ENCODE results near the gene MRFAP1L1. TPM values are rescaled to one million over a fixed set of nuclear protein-coding genes. Genes with fewer than 3 reads are reported as not detected.

Gene MRFAP1L1
- total and polyA plus RNA-seq, 9 of the 15 experiments (the other 6 are each of a cell fraction or from before 2014, with no cell fraction given) = 37.6 to 111 (median 83.8) TPM

DNA sequence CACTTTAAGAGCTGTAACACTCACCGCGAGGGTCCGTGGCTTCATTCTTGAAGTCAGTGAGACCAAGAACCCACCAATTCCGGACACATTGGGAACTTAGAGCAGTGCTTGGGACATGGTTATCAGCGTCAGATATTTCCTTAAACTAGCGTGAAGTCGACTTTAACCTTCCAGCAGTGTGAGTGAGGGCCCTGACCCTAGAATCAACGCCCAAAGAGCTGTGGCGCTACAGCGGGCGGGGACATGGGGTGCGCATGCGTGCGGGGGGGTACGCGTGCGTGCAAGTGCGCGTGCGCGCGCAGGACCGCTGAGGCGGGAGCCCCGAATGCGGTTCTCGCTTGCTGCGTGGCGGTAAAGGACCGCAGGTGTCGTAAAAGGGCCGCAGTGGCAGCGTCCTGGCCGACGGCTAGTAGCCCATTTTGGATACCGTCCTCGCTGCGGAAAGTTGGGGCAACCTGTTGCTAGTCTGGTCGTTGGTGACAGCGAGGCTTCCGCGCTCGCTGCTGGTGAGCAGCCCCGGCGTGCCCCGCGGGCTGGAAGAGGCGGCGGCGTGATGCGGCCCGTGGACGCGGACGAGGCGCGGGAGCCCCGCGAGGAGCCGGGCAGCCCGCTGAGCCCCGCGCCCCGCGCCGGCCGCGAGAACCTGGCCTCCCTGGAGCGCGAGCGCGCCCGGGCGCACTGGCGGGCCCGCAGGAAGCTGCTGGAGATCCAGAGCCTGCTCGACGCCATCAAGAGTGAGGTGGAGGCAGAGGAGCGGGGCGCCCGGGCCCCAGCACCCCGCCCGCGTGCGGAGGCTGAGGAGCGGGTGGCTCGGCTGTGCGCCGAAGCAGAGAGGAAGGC is 35.8 kb downstream of the MRFAP1L1 start (continued):
- TF ChIP-seq, protein P1, sequence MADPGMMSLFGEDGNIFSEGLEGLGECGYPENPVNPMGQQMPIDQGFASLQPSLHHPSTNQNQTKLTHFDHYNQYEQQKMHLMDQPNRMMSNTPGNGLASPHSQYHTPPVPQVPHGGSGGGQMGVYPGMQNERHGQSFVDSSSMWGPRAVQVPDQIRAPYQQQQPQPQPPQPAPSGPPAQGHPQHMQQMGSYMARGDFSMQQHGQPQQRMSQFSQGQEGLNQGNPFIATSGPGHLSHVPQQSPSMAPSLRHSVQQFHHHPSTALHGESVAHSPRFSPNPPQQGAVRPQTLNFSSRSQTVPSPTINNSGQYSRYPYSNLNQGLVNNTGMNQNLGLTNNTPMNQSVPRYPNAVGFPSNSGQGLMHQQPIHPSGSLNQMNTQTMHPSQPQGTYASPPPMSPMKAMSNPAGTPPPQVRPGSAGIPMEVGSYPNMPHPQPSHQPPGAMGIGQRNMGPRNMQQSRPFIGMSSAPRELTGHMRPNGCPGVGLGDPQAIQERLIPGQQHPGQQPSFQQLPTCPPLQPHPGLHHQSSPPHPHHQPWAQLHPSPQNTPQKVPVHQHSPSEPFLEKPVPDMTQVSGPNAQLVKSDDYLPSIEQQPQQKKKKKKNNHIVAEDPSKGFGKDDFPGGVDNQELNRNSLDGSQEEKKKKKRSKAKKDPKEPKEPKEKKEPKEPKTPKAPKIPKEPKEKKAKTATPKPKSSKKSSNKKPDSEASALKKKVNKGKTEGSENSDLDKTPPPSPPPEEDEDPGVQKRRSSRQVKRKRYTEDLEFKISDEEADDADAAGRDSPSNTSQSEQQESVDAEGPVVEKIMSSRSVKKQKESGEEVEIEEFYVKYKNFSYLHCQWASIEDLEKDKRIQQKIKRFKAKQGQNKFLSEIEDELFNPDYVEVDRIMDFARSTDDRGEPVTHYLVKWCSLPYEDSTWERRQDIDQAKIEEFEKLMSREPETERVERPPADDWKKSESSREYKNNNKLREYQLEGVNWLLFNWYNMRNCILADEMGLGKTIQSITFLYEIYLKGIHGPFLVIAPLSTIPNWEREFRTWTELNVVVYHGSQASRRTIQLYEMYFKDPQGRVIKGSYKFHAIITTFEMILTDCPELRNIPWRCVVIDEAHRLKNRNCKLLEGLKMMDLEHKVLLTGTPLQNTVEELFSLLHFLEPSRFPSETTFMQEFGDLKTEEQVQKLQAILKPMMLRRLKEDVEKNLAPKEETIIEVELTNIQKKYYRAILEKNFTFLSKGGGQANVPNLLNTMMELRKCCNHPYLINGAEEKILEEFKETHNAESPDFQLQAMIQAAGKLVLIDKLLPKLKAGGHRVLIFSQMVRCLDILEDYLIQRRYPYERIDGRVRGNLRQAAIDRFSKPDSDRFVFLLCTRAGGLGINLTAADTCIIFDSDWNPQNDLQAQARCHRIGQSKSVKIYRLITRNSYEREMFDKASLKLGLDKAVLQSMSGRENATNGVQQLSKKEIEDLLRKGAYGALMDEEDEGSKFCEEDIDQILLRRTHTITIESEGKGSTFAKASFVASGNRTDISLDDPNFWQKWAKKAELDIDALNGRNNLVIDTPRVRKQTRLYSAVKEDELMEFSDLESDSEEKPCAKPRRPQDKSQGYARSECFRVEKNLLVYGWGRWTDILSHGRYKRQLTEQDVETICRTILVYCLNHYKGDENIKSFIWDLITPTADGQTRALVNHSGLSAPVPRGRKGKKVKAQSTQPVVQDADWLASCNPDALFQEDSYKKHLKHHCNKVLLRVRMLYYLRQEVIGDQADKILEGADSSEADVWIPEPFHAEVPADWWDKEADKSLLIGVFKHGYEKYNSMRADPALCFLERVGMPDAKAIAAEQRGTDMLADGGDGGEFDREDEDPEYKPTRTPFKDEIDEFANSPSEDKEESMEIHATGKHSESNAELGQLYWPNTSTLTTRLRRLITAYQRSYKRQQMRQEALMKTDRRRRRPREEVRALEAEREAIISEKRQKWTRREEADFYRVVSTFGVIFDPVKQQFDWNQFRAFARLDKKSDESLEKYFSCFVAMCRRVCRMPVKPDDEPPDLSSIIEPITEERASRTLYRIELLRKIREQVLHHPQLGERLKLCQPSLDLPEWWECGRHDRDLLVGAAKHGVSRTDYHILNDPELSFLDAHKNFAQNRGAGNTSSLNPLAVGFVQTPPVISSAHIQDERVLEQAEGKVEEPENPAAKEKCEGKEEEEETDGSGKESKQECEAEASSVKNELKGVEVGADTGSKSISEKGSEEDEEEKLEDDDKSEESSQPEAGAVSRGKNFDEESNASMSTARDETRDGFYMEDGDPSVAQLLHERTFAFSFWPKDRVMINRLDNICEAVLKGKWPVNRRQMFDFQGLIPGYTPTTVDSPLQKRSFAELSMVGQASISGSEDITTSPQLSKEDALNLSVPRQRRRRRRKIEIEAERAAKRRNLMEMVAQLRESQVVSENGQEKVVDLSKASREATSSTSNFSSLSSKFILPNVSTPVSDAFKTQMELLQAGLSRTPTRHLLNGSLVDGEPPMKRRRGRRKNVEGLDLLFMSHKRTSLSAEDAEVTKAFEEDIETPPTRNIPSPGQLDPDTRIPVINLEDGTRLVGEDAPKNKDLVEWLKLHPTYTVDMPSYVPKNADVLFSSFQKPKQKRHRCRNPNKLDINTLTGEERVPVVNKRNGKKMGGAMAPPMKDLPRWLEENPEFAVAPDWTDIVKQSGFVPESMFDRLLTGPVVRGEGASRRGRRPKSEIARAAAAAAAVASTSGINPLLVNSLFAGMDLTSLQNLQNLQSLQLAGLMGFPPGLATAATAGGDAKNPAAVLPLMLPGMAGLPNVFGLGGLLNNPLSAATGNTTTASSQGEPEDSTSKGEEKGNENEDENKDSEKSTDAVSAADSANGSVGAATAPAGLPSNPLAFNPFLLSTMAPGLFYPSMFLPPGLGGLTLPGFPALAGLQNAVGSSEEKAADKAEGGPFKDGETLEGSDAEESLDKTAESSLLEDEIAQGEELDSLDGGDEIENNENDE (IDR thresholded peaks at IDR 0.05; ENCODE audit: low read depth, low read length) = peak; percentile 32
- TF ChIP-seq PHTF2 (CRISPR knock-in tag; IDR thresholded peaks at IDR 0.05) = no peak
- TF ChIP-seq TCF7L2 (IDR thresholded peaks at IDR 0.05; ENCODE audit: low read depth, low read length) = no peak
- TF ChIP-seq ZFX (CRISPR knock-in tag; IDR thresholded peaks at IDR 0.05) = peak; percentile 70
- TF ChIP-seq, protein P2, sequence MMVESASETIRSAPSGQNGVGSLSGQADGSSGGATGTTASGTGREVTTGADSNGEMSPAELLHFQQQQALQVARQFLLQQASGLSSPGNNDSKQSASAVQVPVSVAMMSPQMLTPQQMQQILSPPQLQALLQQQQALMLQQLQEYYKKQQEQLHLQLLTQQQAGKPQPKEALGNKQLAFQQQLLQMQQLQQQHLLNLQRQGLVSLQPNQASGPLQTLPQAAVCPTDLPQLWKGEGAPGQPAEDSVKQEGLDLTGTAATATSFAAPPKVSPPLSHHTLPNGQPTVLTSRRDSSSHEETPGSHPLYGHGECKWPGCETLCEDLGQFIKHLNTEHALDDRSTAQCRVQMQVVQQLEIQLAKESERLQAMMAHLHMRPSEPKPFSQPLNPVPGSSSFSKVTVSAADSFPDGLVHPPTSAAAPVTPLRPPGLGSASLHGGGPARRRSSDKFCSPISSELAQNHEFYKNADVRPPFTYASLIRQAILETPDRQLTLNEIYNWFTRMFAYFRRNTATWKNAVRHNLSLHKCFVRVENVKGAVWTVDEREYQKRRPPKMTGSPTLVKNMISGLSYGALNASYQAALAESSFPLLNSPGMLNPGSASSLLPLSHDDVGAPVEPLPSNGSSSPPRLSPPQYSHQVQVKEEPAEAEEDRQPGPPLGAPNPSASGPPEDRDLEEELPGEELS (CRISPR knock-in tag; IDR thresholded peaks at IDR 0.05; ENCODE audit: borderline replicate concordance) = no peak
- no peak for TF ChIP-seq MCM2 (IDR thresholded peaks at IDR 0.05; ENCODE audit: low read depth)
- TF ChIP-seq ZNF77 (CRISPR knock-in tag; IDR thresholded peaks at IDR 0.05) = no peak
- TF ChIP-seq POLR3A (IDR thresholded peaks at IDR 0.05; ENCODE audit: borderline replicate concordance, extremely low read depth, insufficient read depth, insufficient read length) = no peak
- no peak for TF ChIP-seq NFIC (IDR thresholded peaks at IDR 0.05)
- no peak for TF ChIP-seq ESRRB (CRISPR knock-in tag; IDR thresholded peaks at IDR 0.05; ENCODE audit: borderline replicate concordance)
- TF ChIP-seq ZNF12 (CRISPR knock-in tag; IDR thresholded peaks at IDR 0.05) = 0 out of 2 replicates have a peak, but pooled peaks have one; percentile 56
- no peak for TF ChIP-seq TCFL5 (CRISPR knock-in tag; conservative IDR thresholded peaks at IDR 0.05)
